CD8-positive, alpha-beta memory T cell (primary cell): ENCODE measurements around the gene RICTOR. TPM values are rescaled to one million over a fixed set of nuclear protein-coding genes. Genes with fewer than 3 reads are reported as not detected.

Experiments
- CTCF ChIA-PET: fragments of 350-600 bp; sonication (Branson Sonifier 250); formaldehyde crosslinking; loops from one replicate; lab custom pipeline; 2021; ENCODE audit warnings: antibody characterized with exemption; lab: Charles Lee
- POLR2A ChIA-PET: fragments of 350-600 bp; sonication (Branson Sonifier 250); formaldehyde crosslinking; loops from one replicate; lab custom pipeline; 2021; ENCODE audit warnings: antibody characterized with exemption; lab: Charles Lee
- DNase-seq, 5 donors: peaks; one replicate each; pipeline versions ENCODE4 v3.0.0 to v3.0.0-alpha.2; 2020 to 2022; ENCODE audit warnings: mixed read lengths in 1 of 5
- H3K27ac ChIP-seq: one replicate; pipeline ENCODE4 v1.7.0; 2013; ENCODE audit warnings: low read depth, mild to moderate bottlenecking, low read length, moderate library complexity
- H3K27me3 ChIP-seq: 2 replicates; pipeline ENCODE4 v1.7.0; 2013; ENCODE audit warnings: low read length, mild to moderate bottlenecking; ENCODE audit not compliant: insufficient read depth, poor library complexity, severe bottlenecking
- H3K36me3 ChIP-seq: 2 replicates; pipeline ENCODE4 v1.7.0; 2013; ENCODE audit warnings: mild to moderate bottlenecking, low read length, moderate library complexity; ENCODE audit not compliant: insufficient read depth
- H3K4me1 ChIP-seq: 2 replicates; pipeline ENCODE4 v1.7.0; 2013; ENCODE audit warnings: mild to moderate bottlenecking, low read length, moderate library complexity; ENCODE audit not compliant: insufficient read depth
- H3K4me3 ChIP-seq: 2 replicates; pipeline ENCODE4 v1.7.0; 2013; ENCODE audit warnings: mild to moderate bottlenecking, low read length
- H3K9me3 ChIP-seq: 2 replicates; pipeline ENCODE4 v1.7.0; 2013; ENCODE audit warnings: mild to moderate bottlenecking, low read length
- H3K27ac Mint-ChIP-seq, 8 donors: one replicate each; pipeline ENCODE4 v1.8.0; 2020 to 2021; ENCODE audit warnings: mixed read lengths in 8 of 8, mild to moderate bottlenecking in 6 of 8, inconsistent platforms in 3 of 8, moderate library complexity in 3 of 8
- H3K27me3 Mint-ChIP-seq, 2 donors: one replicate each; pipeline ENCODE4 v1.8.0; 2020 to 2021; ENCODE audit warnings: mixed read lengths in 2 of 2, mild to moderate bottlenecking in 1 of 2, moderate library complexity in 1 of 2
- H3K36me3 Mint-ChIP-seq, 3 donors: one replicate each; pipeline ENCODE4 v1.8.0; 2020 to 2021; ENCODE audit warnings: mixed read lengths in 3 of 3, inconsistent platforms in 1 of 3, mild to moderate bottlenecking in 1 of 3
- H3K4me1 Mint-ChIP-seq, 3 donors: one replicate each; pipeline ENCODE4 v1.8.0; 2020 to 2021; ENCODE audit warnings: mixed read lengths in 3 of 3, inconsistent platforms in 1 of 3, mild to moderate bottlenecking in 1 of 3
- H3K4me3 Mint-ChIP-seq, 7 donors: one replicate each; pipeline ENCODE4 v1.8.0; 2020 to 2021; ENCODE audit warnings: mixed read lengths in 7 of 7, mild to moderate bottlenecking in 6 of 7, moderate library complexity in 4 of 7, inconsistent platforms in 2 of 7
- H3K9me3 Mint-ChIP-seq, 5 donors: one replicate each; pipeline ENCODE4 v1.8.0; 2020 to 2022; ENCODE audit warnings: mixed read lengths in 5 of 5, mild to moderate bottlenecking in 3 of 5, moderate library complexity in 2 of 5, inconsistent platforms in 1 of 5
- polyA plus RNA-seq: library from polyadenylated mRNA; unstranded; fragments of 300-500 nt; fragmentation: Illumina TruSeq; gene quantifications from one replicate; pipeline ENCODE4 v1.2.3, GENCODE V29; 2021
- total RNA-seq, 2 experiments: library from RNA; stranded (reverse); gene quantifications; one replicate each; pipeline ENCODE4 v1.2.3, GENCODE V29; 2021

RICTOR gene
- total and polyA plus RNA-seq, 3 experiments from 2014 or later: 12.1 to 32.9 (median 32.0) TPM

DNA sequence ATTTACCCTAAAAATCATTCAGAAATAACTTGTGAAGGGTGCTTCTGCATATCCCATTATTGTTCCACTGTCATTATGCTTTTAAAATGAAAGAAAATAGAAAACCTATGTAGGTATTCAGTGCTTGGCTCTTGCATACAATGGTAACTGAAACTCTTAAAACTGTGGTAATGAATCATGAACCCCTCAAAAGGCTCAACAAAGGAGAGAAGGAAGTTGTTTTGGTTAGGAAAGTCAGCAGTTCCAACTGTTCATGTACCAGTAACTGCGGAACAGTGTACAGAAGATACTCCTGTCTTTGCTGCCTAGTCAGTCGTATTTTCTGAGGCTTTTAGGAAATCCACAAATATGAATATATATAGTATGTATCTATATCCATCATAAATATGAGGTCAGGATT is 132.3 kb downstream of the RICTOR start:
- Mint-ChIP-seq H3K9me3 (no peaks in the 10 kb centered on the region), H3K4me1 (no peaks in the 10 kb centered on the region), H3K27ac (peak overlapping the region in 1 of 8 donors; percentile 46), H3K4me3 (no peak overlapping the region), H3K27me3 (no peaks in the 10 kb centered on the region), H3K36me3 (peaks cover 0 to 67% (median 17%) of the 10 kb centered on the region in 3 donors)
- H3K4me3 ChIP-seq: no peak overlapping the region
- no peak overlapping the region for H3K27ac ChIP-seq
- no peak for DNase-seq
- ChIA-PET POLR2A (no interaction called here), CTCF (no interaction called here)
- no peaks in the 10 kb centered on the region for H3K27me3 ChIP-seq
- no peaks in the 10 kb centered on the region for H3K9me3 ChIP-seq
- H3K4me1 ChIP-seq: no peaks in the 10 kb centered on the region
- peaks cover 31% of the 10 kb centered on the region for H3K36me3 ChIP-seq

- Histone ChIP-seq H3K9me3 (no peaks in the 10 kb centered on the region), H3K4me3 (no peak overlapping the region), H3K27ac (no peak overlapping the region), H3K4me1 (no peaks in the 10 kb centered on the region), H3K36me3 (peaks cover 23% of the 10 kb centered on the region), H3K27me3 (no peaks in the 10 kb centered on the region)
- Mint-ChIP-seq H3K27me3 (no peaks in the 10 kb centered on the region), H3K4me1 (no peaks in the 10 kb centered on the region), H3K36me3 (peaks cover 0 to 59% (median 20%) of the 10 kb centered on the region in 3 donors), H3K4me3 (no peak overlapping the region), H3K9me3 (no peaks in the 10 kb centered on the region), H3K27ac (peak overlapping the region in 2 of 8 donors; percentile 32 to 78)
- POLR2A ChIA-PET: no interaction called here
- CTCF ChIA-PET: no interaction called here
- DNase-seq: no peak
These were observed 133.9 kb downstream of the RICTOR start for GRCh38 chr5:38940230-38940858.

- Mint-ChIP-seq H3K27me3 (no peaks in the 10 kb centered on the region), H3K4me3 (no peak overlapping the region), H3K9me3 (no peaks in the 10 kb centered on the region), H3K36me3 (peaks cover 0 to 46% (median 18%) of the 10 kb centered on the region in 3 donors), H3K27ac (no peak overlapping the region), H3K4me1 (no peaks in the 10 kb centered on the region)
- ChIA-PET POLR2A (no interaction called here), CTCF (no interaction called here)
- Histone ChIP-seq H3K27me3 (no peaks in the 10 kb centered on the region), H3K9me3 (no peaks in the 10 kb centered on the region), H3K4me3 (no peak overlapping the region), H3K36me3 (peaks cover 10% of the 10 kb centered on the region), H3K27ac (no peak overlapping the region), H3K4me1 (no peaks in the 10 kb centered on the region)
- no peak for DNase-seq
These were observed 135.2 kb downstream of the RICTOR start for GRCh38 chr5:38938973-38939372.

- Histone ChIP-seq H3K36me3 (peaks cover 10% of the 10 kb centered on the region), H3K27ac (no peak overlapping the region), H3K27me3 (no peaks in the 10 kb centered on the region), H3K4me3 (no peak overlapping the region), H3K9me3 (no peaks in the 10 kb centered on the region), H3K4me1 (no peaks in the 10 kb centered on the region)
- H3K4me3 Mint-ChIP-seq: no peak overlapping the region
- H3K36me3 Mint-ChIP-seq: peaks cover 0 to 46% (median 18%) of the 10 kb centered on the region in 3 donors
- no peaks in the 10 kb centered on the region for H3K4me1 Mint-ChIP-seq
- no peaks in the 10 kb centered on the region for H3K27me3 Mint-ChIP-seq
- POLR2A ChIA-PET: no interaction called here
- no peaks in the 10 kb centered on the region for H3K9me3 Mint-ChIP-seq
- no peak for DNase-seq
- CTCF ChIA-PET: no interaction called here
- H3K27ac Mint-ChIP-seq: no peak overlapping the region
These were observed 135.8 kb downstream of the RICTOR start for GRCh38 chr5:38938424-38938823.

GRCh38 chr5:38936269-38936668 is 137.9 kb downstream of the RICTOR start:
- H3K9me3 Mint-ChIP-seq: no peaks in the 10 kb centered on the region
- no peaks in the 10 kb centered on the region for H3K27me3 ChIP-seq

GRCh38 chr5:38935437-38935836 is 138.8 kb downstream of the RICTOR start:
- no peak overlapping the region for H3K27ac Mint-ChIP-seq
- H3K4me3 Mint-ChIP-seq: no peak overlapping the region
- no peaks in the 10 kb centered on the region for H3K4me1 ChIP-seq
- peaks cover 6% of the 10 kb centered on the region for H3K36me3 ChIP-seq
- no peak overlapping the region for H3K27ac ChIP-seq
- ChIA-PET POLR2A (no interaction called here), CTCF (no interaction called here)
- no peak overlapping the region for H3K4me3 ChIP-seq
- no peaks in the 10 kb centered on the region for H3K27me3 Mint-ChIP-seq
- H3K9me3 Mint-ChIP-seq: no peaks in the 10 kb centered on the region
- H3K27me3 ChIP-seq: no peaks in the 10 kb centered on the region
- DNase-seq: no peak
- H3K9me3 ChIP-seq: no peaks in the 10 kb centered on the region
- H3K4me1 Mint-ChIP-seq: no peaks in the 10 kb centered on the region
- H3K36me3 Mint-ChIP-seq: peaks cover 0 to 22% (median 10%) of the 10 kb centered on the region in 3 donors

More at GRCh38 chr5:38936269-38936668, 137.9 kb downstream of the RICTOR start:
- Mint-ChIP-seq H3K36me3 (peaks cover 0 to 30% (median 11%) of the 10 kb centered on the region in 3 donors), H3K27me3 (no peaks in the 10 kb centered on the region), H3K4me3 (no peak overlapping the region), H3K27ac (no peak overlapping the region), H3K4me1 (no peaks in the 10 kb centered on the region)
- no peak for DNase-seq
- Histone ChIP-seq H3K36me3 (peaks cover 6% of the 10 kb centered on the region), H3K9me3 (no peaks in the 10 kb centered on the region), H3K4me3 (no peak overlapping the region), H3K27ac (no peak overlapping the region), H3K4me1 (no peaks in the 10 kb centered on the region)
- ChIA-PET CTCF (no interaction called here), POLR2A (interaction anchor here (0.6 kb wide), 1 partner anchor 1438 kb away, joined by 13 read pairs; no protein-coding TSS in a partner anchor)

DNA sequence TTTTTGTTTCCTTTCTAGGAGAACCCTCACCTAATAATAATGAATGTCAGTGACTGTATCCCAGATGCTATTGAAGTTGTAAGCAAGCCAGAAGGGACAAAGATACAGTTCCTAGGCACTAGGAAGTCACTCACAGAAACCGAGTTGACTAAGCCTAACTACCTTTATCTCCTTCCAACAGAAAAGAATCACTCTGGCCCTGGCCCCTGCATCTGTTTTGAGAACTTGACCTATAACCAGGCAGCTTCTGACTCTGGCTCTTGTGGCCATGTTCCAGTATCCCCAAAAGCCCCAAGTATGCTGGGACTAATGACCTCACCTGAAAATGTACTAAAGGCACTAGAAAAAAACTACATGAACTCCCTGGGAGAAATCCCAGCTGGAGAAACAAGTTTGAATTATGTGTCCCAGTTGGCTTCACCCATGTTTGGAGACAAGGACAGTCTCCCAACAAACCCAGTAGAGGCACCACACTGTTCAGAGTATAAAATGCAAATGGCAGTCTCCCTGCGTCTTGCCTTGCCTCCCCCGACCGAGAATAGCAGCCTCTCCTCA is 141.3 kb downstream of the RICTOR start:
- peaks cover 0 to 9% (median 9%) of the 10 kb centered on the region in 3 donors for H3K36me3 Mint-ChIP-seq
- DNase-seq: no peak
- no peaks in the 10 kb centered on the region for H3K9me3 Mint-ChIP-seq
- H3K4me3 ChIP-seq: no peak overlapping the region
- POLR2A ChIA-PET: no interaction called here
- no peaks in the 10 kb centered on the region for H3K27me3 ChIP-seq
- H3K9me3 ChIP-seq: no peaks in the 10 kb centered on the region
- peaks cover 0 to 4% of the 10 kb centered on the region in 2 donors for H3K27me3 Mint-ChIP-seq
- no peaks in the 10 kb centered on the region for H3K4me1 ChIP-seq
- no peak overlapping the region for H3K4me3 Mint-ChIP-seq
- CTCF ChIA-PET: no interaction called here
- H3K27ac Mint-ChIP-seq: no peak overlapping the region
- no peaks in the 10 kb centered on the region for H3K36me3 ChIP-seq
- H3K4me1 Mint-ChIP-seq: no peaks in the 10 kb centered on the region
- H3K27ac ChIP-seq: no peak overlapping the region

DNA sequence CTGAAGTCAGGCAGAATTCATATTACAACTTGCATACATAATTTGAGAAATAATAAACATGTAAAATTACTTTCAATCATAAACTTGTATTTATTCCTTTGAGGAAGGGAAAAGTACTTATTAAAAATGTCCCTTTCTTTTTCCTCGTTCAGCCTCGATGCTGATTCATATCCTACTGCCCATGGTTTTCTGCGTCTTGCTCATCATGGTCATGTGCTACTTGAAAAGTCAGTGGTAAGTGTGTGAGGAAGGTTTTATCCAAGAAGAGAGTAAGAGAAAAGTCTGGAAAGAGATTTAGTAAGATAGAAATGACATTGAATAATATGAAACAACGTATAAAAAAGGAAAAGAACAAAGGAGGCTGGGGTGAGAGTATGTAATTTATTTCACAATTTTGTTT is 142.5 kb downstream of the RICTOR start:
- Histone ChIP-seq H3K27ac (no peak overlapping the region), H3K27me3 (no peaks in the 10 kb centered on the region), H3K4me3 (no peak overlapping the region), H3K4me1 (no peaks in the 10 kb centered on the region), H3K36me3 (no peaks in the 10 kb centered on the region), H3K9me3 (no peaks in the 10 kb centered on the region)
- Mint-ChIP-seq H3K9me3 (no peaks in the 10 kb centered on the region), H3K27ac (no peak overlapping the region), H3K27me3 (peaks cover 2 to 12% of the 10 kb centered on the region in 2 donors), H3K4me3 (no peak overlapping the region), H3K4me1 (no peaks in the 10 kb centered on the region), H3K36me3 (peaks cover 0 to 5% (median 2%) of the 10 kb centered on the region in 3 donors)
- ChIA-PET CTCF (no interaction called here), POLR2A (no interaction called here)
- DNase-seq: no peak
